ENCODE data around the gene VPS8. TPM values are rescaled to one million over a fixed set of nuclear protein-coding genes. Genes with fewer than 3 reads are reported as not detected.

Gene VPS8
- total RNA-seq, 1 donor from 2014 or later: 68.8 TPM

GRCh38 chr3:184832903-184833302 lies 20.9 kb downstream of the VPS8 start:
- TF ChIP-seq CTCF (IDR thresholded peaks at IDR 0.05): no peak
- ChIA-PET POLR2A (no interaction called here), CTCF (no interaction called here)
- H3K36me3 Mint-ChIP-seq (ENCODE audit: low read depth): peaks cover 84% of the 10 kb centered on the region
- intact Hi-C loops (cut with micrococcal nuclease): no loop called here
- H3K27me3 Mint-ChIP-seq: no peaks in the 10 kb centered on the region
- H3K27ac Mint-ChIP-seq: no peak overlapping the region
- DNase-seq (no peak), ATAC-seq (ENCODE audit: low read depth) (no peak)
- no peaks in the 10 kb centered on the region for H3K4me1 Mint-ChIP-seq
- H3K4me3 Mint-ChIP-seq: no peak overlapping the region
- peaks cover 3% of the 10 kb centered on the region for H3K9me3 Mint-ChIP-seq

- intact Hi-C loops (cut with micrococcal nuclease): no loop called here
- TF ChIP-seq CTCF (IDR thresholded peaks at IDR 0.05): no peak
- ChIA-PET POLR2A (no interaction called here), CTCF (interaction anchor here (0.9 kb wide), 1 partner anchor 14 kb away, joined by 3 read pairs; no protein-coding TSS in a partner anchor)
- peaks cover 3% of the 10 kb centered on the region for H3K9me3 Mint-ChIP-seq
- ATAC-seq (ENCODE audit: low read depth) (no peak), DNase-seq (no peak)
- H3K4me1 Mint-ChIP-seq: no peaks in the 10 kb centered on the region
- no peak overlapping the region for H3K27ac Mint-ChIP-seq
- H3K36me3 Mint-ChIP-seq (ENCODE audit: low read depth): peaks cover 82% of the 10 kb centered on the region
- H3K27me3 Mint-ChIP-seq: no peaks in the 10 kb centered on the region
- H3K4me3 Mint-ChIP-seq: no peak overlapping the region
These were observed 24.3 kb downstream of the VPS8 start for GRCh38 chr3:184836090-184836822.

GRCh38 chr3:184842433-184842832 lies 30.5 kb downstream of the VPS8 start:
- Mint-ChIP-seq H3K27me3 (no peaks in the 10 kb centered on the region), H3K27ac (no peak overlapping the region), H3K36me3 (ENCODE audit: low read depth) (peaks cover 33% of the 10 kb centered on the region), H3K4me1 (no peaks in the 10 kb centered on the region), H3K4me3 (no peak overlapping the region), H3K9me3 (no peaks in the 10 kb centered on the region)
- no peak for TF ChIP-seq CTCF (IDR thresholded peaks at IDR 0.05)
- ChIA-PET POLR2A (no interaction called here), CTCF (no interaction called here)
- DNase-seq (no peak), ATAC-seq (ENCODE audit: low read depth) (no peak)
- intact Hi-C loops (cut with micrococcal nuclease): no loop called here

GRCh38 chr3:184845819-184846218 lies 33.9 kb downstream of the VPS8 start:
- intact Hi-C loops (cut with micrococcal nuclease): no loop called here
- no peak for DNase-seq
- Mint-ChIP-seq H3K27me3 (no peaks in the 10 kb centered on the region), H3K4me3 (no peak overlapping the region), H3K9me3 (no peaks in the 10 kb centered on the region), H3K36me3 (ENCODE audit: low read depth) (peaks cover 28% of the 10 kb centered on the region), H3K27ac (no peak overlapping the region), H3K4me1 (no peaks in the 10 kb centered on the region)
- TF ChIP-seq CTCF (IDR thresholded peaks at IDR 0.05): no peak
- POLR2A ChIA-PET: no interaction called here
- CTCF ChIA-PET: no interaction called here
- no peak for ATAC-seq (ENCODE audit: low read depth)

- no peaks in the 10 kb centered on the region for H3K4me1 Mint-ChIP-seq
- ChIA-PET CTCF (no interaction called here), POLR2A (no interaction called here)
- H3K9me3 Mint-ChIP-seq: no peaks in the 10 kb centered on the region
- intact Hi-C loops (cut with micrococcal nuclease): no loop called here
- H3K36me3 Mint-ChIP-seq (ENCODE audit: low read depth): peaks cover 32% of the 10 kb centered on the region
- H3K4me3 Mint-ChIP-seq: no peak overlapping the region
- no peaks in the 10 kb centered on the region for H3K27me3 Mint-ChIP-seq
- DNase-seq: no peak
- TF ChIP-seq CTCF (IDR thresholded peaks at IDR 0.05): no peak
- H3K27ac Mint-ChIP-seq: no peak overlapping the region
- ATAC-seq (ENCODE audit: low read depth): no peak
These were observed 34.5 kb downstream of the VPS8 start for GRCh38 chr3:184846496-184846895.

All from activated B cell treated with CpG ODN at 0.5 μM for 24 hours (primary cell).